Colon (tissue), 2 donors: ENCODE results near the gene GALNTL6.
"Not testable (repeated sequence)": the region's sequence is repeated elsewhere in the genome, so short reads cannot be mapped to it uniquely, and the experiment has no call there.

Experiments used
- FAIRE-seq: peaks from 2 replicates; lab custom pipeline; 2012; peaks lifted over from hg19 to GRCh38; lab: Jason Lieb, UNC
- donor health status: control.
- donor health status: control.

Gene GALNTL6

GRCh38 chr4:173019664-173020063, 1206.5 kb downstream of the GALNTL6 start:
- FAIRE-seq: no peak

DNA sequence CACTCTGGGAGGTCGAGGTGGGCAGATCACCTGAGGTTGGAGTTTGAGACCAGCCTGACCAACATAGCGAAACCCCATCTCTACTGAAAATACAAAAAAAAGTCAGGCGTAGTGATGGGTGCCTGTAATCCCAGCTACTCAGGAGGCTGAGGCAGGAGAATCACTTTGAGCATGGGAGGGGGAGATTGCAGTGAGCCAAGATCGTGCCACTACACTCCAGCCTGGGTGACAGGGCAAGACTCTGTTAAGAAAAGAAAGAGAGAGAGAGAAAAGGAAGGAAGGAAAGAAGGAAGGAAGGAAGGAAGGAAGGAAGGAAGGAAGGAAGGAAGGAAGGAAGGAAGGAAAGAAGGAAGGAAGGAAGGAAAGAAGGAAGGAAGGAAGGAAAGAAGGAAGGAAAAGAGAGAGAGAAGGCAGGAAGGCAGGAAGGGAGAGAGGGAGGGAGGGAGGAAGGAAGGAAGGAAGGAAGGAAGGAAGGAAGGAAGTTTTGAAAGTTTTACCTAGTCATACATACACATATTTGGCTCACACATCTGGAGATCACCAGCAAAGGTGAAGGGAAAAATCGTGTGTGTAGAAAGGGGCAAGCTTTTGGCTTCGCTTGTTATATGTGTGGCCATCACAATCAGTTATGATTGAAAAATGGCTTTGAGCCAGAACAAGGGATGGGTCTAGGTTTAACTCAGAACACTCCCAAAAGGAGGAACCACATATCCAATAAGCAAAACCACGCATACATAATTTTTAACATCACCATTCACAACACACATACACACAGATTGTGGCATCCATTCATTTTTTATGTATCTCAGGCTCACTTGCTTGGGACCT, 1208.8 kb downstream of the GALNTL6 start:
- not testable (repeated sequence) for FAIRE-seq

DNA sequence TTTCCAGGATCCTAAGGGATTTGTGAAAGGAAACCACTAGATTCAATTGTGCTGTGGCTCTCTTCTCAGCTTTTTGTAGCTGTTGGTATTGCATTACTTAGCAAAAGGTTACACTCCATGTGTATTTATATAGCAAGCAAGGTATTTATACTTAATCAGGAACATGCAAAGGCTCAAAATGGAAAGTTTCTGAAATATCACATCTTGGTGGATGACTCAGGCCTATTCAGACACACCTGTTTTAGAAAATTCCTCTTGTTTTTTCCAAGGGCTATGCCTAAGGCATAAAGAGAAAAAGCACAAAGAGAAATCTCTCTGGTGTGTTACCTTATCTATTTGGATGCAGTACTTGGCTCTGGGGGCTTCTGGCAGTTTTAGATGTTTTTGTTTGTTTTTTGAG, 1211.0 kb downstream of the GALNTL6 start:
- FAIRE-seq: no peak

- no peak for FAIRE-seq
Observed at GRCh38 chr4:173025131-173025530, 1211.9 kb downstream of the GALNTL6 start.

- FAIRE-seq: no peak
Observed at GRCh38 chr4:173037242-173037641, 1224.0 kb downstream of the GALNTL6 start.

DNA sequence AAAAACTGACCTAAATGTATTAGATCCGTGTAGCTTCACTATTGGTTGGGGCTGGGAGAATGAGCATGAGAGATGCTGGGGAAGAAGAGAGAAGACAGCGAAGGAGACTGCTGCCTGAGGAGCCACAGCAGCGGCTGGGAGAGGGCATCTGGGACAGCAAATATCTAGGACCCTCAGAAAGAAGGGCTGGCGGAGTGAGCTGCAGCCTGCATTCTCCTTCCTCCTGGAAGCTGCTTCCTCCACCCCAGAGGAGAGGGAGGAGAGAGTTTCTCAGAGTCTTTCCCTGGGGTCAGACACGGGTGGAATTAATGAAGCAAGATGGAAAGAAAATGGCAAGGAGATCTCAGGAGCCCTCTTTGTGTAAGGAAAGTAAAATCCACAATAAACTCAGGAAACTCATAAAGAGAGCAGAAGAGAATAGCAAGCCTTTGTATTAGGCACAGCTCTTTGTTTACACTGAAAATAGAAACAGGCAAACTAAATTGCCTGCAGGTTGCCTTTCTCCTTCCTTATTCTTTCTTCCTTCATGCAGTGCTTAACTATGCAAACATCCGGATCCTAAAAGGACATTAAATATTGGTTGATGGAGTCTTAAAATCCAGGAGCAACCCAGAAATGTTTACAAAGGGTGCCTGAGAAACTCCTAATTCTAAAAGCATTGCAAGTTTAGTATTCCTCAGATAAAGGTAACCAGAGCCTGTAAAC, 1225.1 kb downstream of the GALNTL6 start:
- FAIRE-seq: no peak

DNA sequence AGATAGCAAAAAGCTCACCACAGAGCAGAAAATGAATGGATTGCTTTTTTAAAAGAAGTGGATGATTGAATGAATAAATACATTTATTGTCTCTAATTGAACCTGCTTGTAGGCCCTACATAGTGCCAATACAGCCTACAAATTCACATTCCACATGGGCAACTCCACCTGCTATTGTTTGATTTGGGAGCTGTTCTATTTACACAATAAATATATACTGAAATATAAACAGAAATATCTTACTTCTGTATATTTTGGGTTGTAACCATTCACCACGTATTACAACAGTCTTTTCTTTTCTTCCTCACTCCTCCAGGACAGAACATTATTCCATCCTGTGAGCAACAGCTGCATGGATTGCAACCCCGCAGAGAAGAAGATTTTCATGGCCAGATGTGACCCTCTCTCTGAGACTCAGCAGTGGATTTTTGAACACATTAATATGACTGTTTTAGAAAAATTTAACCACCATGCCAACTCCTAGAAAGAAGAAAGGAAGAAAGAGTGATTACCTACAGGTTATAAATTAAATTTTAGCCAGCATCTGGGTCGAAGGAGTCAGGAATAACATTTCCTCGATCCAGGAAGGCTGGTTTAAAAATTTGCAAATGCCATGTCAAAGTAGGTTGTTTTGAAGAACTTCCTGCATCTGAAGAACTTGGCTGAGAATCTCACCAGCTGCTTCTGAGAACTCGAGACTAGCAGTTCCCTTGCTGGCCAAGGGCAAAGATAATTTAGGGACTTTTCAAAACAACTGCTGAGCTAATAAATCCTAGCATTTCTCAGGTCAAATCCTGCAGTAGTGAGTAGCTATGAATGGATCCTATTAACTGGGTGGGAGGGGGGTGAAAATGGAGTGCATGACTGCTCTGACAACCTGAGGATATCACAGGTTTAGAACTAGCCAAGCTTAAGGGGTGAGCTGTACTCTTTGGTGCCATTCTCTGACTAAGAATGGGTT, 1226.7 kb downstream of the GALNTL6 start:
- FAIRE-seq: no peak

- no peak for FAIRE-seq
Observed at GRCh38 chr4:173041482-173041881, 1228.3 kb downstream of the GALNTL6 start.

DNA sequence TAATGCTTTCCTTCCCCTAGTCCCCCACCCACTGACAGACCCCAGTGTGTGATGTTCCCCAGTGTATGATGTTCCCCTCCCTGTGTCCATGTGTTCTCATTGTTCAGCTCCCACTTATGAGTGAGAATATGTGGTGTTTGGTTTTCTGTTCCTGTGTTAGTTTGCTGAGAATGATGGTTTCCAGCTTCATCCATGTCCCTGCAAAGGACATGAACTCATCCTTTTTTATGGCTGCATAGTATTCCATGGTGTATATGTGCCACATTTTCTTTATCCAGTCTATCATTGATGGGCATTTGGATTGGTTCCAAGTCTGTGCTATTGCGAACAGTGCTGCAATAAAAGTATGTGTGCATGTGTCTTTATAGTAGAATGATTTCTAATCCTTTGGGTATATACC, 1228.9 kb downstream of the GALNTL6 start:
- FAIRE-seq: not testable (repeated sequence)

GRCh38 chr4:173044340-173044739, 1231.1 kb downstream of the GALNTL6 start:
- FAIRE-seq: peak; percentile 97

- FAIRE-seq: no peak
Observed at GRCh38 chr4:173045571-173045970, 1232.4 kb downstream of the GALNTL6 start.

DNA sequence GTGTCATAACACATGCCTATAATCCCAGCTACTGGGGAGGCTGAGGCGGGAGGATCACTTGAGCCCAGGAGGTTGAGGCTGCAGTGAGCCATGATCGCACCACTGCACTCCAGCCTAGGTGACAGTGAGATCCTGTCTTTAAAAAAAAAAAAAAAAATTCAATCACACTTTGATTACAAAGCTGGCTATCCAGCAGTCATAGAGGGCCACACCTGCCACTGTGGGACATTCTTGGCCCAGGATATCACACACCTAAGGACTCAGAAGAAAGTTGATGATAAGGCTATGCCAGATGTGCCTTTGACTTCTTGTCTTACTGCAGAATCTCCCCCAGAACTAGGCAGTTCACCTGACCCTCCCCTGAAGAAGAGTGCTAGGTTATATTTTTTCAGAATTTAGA, 1232.9 kb downstream of the GALNTL6 start:
- FAIRE-seq: no peak

DNA sequence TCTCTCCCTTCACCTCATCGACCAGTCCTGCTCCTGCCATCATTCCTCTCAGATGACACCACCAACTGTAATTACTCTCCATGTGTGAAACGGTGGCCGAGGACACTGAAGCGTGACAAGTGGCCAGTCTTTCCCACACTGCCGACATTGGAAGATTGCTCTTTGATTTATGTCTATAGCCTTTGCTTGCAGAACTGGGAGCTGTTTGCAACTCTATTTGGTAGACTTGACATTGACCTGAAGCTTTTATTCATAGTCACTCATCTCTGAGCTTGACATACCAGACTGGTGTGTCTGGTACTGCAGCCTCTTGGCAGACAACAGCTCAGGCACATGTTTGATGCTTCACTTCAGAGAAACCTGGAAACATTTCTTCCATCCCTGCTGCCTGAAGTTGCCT, 1233.6 kb downstream of the GALNTL6 start:
- no peak for FAIRE-seq

- no peak for FAIRE-seq
Observed at GRCh38 chr4:173051232-173051631, 1238.0 kb downstream of the GALNTL6 start.

DNA sequence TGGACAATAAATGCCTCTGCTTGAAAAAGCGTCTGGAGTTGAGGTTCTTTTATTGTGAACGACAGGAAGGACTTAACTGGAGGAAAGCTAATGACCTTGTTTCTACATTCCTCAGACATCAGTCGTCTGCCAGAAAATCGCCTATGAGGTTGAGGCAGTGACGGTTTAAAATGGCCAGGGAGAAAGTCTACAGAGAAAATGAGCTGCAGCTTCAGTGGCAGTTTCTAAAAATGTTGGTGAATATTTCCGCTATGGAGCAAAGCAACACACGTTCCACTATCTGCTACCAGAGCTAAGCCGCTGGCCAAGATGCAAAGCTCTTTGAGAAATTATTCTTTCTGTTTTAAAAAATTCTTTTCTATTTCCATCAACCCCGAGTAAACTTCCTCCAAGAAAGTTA, 1238.5 kb downstream of the GALNTL6 start:
- FAIRE-seq: no peak

- no peak for FAIRE-seq
Observed at GRCh38 chr4:173052439-173052838, 1239.2 kb downstream of the GALNTL6 start.

- no peak for FAIRE-seq
Observed at GRCh38 chr4:173056271-173056670, 1243.1 kb downstream of the GALNTL6 start.

DNA sequence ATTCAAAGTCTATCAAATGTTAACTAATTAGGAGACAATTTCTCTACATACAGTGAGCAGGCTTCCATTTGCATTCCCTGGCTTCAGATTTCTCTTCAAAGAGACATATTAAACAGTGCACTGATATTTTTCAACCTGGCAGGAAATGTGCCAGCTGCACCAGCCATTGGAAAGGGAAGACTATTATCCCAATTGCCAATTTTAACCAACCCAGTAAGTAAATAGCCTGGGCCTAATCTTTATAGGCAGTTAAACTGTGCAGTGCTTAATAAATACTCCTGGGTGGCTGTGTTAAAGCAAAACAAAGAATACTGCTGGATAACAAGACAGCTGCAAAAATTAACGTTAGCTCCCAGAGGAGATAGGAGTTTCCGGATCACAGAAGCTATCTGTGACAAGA, 1243.5 kb downstream of the GALNTL6 start:
- no peak for FAIRE-seq

DNA sequence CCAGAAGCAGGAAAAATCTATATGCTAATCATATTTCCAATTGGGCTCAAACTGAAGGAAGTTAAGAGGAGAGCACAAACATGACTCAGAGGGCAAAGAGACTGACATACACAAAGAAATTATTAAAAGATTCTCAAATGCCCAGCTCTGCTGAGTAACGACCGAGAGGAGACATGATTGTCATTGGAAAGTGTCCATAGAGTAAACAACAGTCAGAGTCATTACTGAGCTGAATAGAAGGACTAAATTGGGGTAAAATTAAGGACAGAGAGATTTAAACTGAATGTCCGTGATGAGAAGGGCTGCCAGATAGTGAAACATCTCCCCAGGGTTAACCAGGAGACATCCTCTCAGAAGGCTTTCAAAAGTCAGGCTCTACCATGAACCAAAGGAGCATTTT, 1244.2 kb downstream of the GALNTL6 start:
- no peak for FAIRE-seq

GRCh38 chr4:173057901-173058300, 1244.7 kb downstream of the GALNTL6 start:
- no peak for FAIRE-seq

GRCh38 chr4:173061160-173061559, 1248.0 kb downstream of the GALNTL6 start:
- FAIRE-seq: no peak

DNA sequence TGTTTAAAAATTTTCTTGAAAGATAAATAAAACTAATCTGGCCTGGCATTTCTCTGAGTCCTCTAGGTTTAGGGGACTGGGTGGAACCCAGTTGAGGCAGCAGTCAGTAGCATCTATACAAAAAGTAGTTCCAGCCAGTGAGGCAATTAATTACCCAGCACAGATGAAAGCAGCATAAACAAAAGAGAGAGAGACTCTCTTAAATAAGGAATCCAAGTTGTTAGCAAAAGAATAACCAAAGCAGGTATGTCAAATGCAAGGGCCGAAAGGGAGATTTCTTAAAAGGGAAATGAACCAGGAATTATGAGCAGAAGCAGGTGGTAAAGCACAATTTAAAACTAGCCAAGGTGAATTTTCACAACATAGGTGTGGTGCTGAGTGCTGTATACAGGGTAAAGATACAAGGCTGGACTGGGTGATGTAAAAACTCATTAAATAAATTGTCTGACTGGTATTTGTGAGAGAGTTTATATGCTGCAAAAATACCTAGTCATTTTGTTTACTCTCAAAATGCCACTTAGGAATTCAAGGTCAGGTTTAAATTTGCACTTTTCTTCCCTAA, 1260.8 kb downstream of the GALNTL6 start:
- no peak for FAIRE-seq
